Heart left ventricle (tissue), 16 donors: ENCODE measurements around the gene CHRNA1. TPM values are rescaled to one million over a fixed set of nuclear protein-coding genes. Genes with fewer than 3 reads are reported as not detected.

Source experiments
- ATAC-seq, 4 donors: fragments of 200-7000 bp; cut with Tn5 transposase; one replicate each; pipeline ENCODE4 v1.9.1; 2020 to 2022; ENCODE audit warnings: moderate library complexity in 4 of 4, mild to moderate bottlenecking in 3 of 4, moderate number of reproducible peaks in 1 of 4
- DNase-seq, 5 donors: peaks; one replicate each; pipeline ENCODE4 v3.0.0-alpha.2; 2020
- H3K27ac ChIP-seq, 12 donors: fragments of 200-600 bp; sonication (generic) in 4 of 12; one replicate each; pipeline versions ENCODE4 v1.5.0 to v1.8.0; 2016 to 2022; ENCODE audit warnings: mild to moderate bottlenecking in 2 of 12
- H3K27me3 ChIP-seq, 9 donors: fragments of 200-600 bp; sonication (generic) in 2 of 9; one replicate each; pipeline versions ENCODE4 v1.5.1 to v1.8.0; 2016 to 2022; ENCODE audit warnings: mild to moderate bottlenecking in 3 of 9
- H3K36me3 ChIP-seq, 9 donors: fragments of 200-600 bp; sonication (generic) in 2 of 9; one replicate each; pipeline versions ENCODE4 v1.5.0 to v1.8.0; 2018 to 2022; ENCODE audit warnings: mild to moderate bottlenecking in 2 of 9
- H3K4me1 ChIP-seq, 12 donors: fragments of 200-600 bp; sonication (generic) in 4 of 12; one replicate each; pipeline versions ENCODE4 v1.5.0 to v1.8.0; 2016 to 2022; ENCODE audit warnings: mild to moderate bottlenecking in 3 of 12
- H3K4me3 ChIP-seq, 12 donors: fragments of 200-600 bp; sonication (generic) in 4 of 12; one replicate each; pipeline versions ENCODE4 v1.5.0 to v1.8.0; 2017 to 2022; ENCODE audit warnings: mild to moderate bottlenecking in 9 of 12, moderate library complexity in 4 of 12
- H3K9me3 ChIP-seq, 12 donors: fragments of 200-600 bp; sonication (generic) in 4 of 12; one replicate each; pipeline versions ENCODE4 v1.5.0 to v1.8.0; 2016 to 2022; ENCODE audit warnings: mild to moderate bottlenecking in 1 of 12
- POLR2A ChIP-seq, 2 donors: fragments of 450-650 bp; IDR thresholded peaks; one replicate each; pipeline ENCODE4 v1.6.1; 2017; ENCODE audit warnings: antibody characterized with exemption in 2 of 2, mild to moderate bottlenecking in 2 of 2, moderate library complexity in 2 of 2
- WGBS, 4 donors: extraction: QIAGEN DNeasy Blood & Tissue Kit in 2 of 4; methylation state at CpG; one replicate each; pipeline versions ENCODE4 v1.1.5 to v1.1.7; 2013 to 2018; 5-methylcytosine and 5-hydroxymethylcytosine counted together
- intact Hi-C, 10 donors: fragments of 100-400 bp; cut with DNase I; formaldehyde crosslinking; loops; one replicate each; pipeline versions ENCODE4 v1.11.1 to v1.14.2; 2022
- polyA plus RNA-seq, 2 donors: library from polyadenylated mRNA; stranded (reverse); fragments of 200-250 nt; gene quantifications; one replicate each; pipeline ENCODE4 v1.2.3, GENCODE V29; 2013
- total RNA-seq, 9 donors: library from RNA; depleted of rRNA in 2 of 9; stranded (reverse); fragments of >200 nt in 2 of 9; fragmentation: NEBNext Ultra II Directional in 3 of 9; extraction: Animal tissue kit (Norgen Biotek cat#: 25700) in 3 of 9; gene quantifications; one replicate each; pipeline versions ENCODE4 v1.1.0 to v1.2.4, GENCODE V29; 2016 to 2023
- TF ChIP-seq, protein P1 (sequence below), 12 donors: fragments of 200-600 bp; sonication (generic) in 4 of 12; IDR thresholded peaks; one replicate each; pipeline versions ENCODE4 v1.5.0 to v1.8.0; 2018 to 2022; ENCODE audit warnings: antibody characterized with exemption in 12 of 12, mild to moderate bottlenecking in 5 of 12
- donor health status: ischemic (EF 13 %, LVEDD 7.1; RV severe dilation, severe dysfunction).
- donor health status: healthy with polysubstance abuse.
- donor health status: DM: no; HTN: yes; CAD: no.
- donor health status: DM: no; HTN: no; CAD: no.
- donor health status: ischemic (EF 25% LVEDD 6.9; RV normal size, moderate dysfunction).
- donor health status: ischemic (EF 25% LVEDD 5.7; RV mildly dilated, moderate dysfunction).
- donor health status: healthy.
- donor health status: DM: yes; HTN: yes; CAD: no.
- donor health status: ischemic (EF 35%, LVEDD 5.7; RV mildly dilated, moderate dysfunction).
- donor health status: nonischemic (EF 11% LVEDD 7.7; RV severe dilation, severe dysfunction).
- donor health status: DM: yes; HTN: yes; CAD: no.
- donor health status: PGD.
- donor health status: ischemic (EF 29% LVEDD 5.4; RV normal size, mild dysfunction).
- donor health status: nonischemic (EF 23%, LVEDD 6.1; RV moderate dilation, normal function).

CHRNA1 gene
- total and polyA plus RNA-seq, 11 donors, result 0.07 to 1.8 (median 0.86) TPM; not detected in 3

GRCh38 chr2:174796319-174796771, 32.1 kb upstream of the CHRNA1 start:
- no peak overlapping the region for H3K27ac ChIP-seq
- peaks cover 0 to 29% (median 12%) of the 10 kb centered on the region in 9 donors for H3K36me3 ChIP-seq
- H3K4me3 ChIP-seq, result no peak overlapping the region
- intact Hi-C loops, result no loop called here
- ATAC-seq, result no peak
- no peaks in the 10 kb centered on the region for H3K9me3 ChIP-seq
- no peak for DNase-seq
- H3K27me3 ChIP-seq, result no peaks in the 10 kb centered on the region
- no peak for TF ChIP-seq POLR2A (IDR thresholded peaks at IDR 0.05)
- TF ChIP-seq, protein P1, sequence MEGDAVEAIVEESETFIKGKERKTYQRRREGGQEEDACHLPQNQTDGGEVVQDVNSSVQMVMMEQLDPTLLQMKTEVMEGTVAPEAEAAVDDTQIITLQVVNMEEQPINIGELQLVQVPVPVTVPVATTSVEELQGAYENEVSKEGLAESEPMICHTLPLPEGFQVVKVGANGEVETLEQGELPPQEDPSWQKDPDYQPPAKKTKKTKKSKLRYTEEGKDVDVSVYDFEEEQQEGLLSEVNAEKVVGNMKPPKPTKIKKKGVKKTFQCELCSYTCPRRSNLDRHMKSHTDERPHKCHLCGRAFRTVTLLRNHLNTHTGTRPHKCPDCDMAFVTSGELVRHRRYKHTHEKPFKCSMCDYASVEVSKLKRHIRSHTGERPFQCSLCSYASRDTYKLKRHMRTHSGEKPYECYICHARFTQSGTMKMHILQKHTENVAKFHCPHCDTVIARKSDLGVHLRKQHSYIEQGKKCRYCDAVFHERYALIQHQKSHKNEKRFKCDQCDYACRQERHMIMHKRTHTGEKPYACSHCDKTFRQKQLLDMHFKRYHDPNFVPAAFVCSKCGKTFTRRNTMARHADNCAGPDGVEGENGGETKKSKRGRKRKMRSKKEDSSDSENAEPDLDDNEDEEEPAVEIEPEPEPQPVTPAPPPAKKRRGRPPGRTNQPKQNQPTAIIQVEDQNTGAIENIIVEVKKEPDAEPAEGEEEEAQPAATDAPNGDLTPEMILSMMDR (IDR thresholded peaks at IDR 0.05), result no peak
- H3K4me1 ChIP-seq, result no peaks in the 10 kb centered on the region

DNA sequence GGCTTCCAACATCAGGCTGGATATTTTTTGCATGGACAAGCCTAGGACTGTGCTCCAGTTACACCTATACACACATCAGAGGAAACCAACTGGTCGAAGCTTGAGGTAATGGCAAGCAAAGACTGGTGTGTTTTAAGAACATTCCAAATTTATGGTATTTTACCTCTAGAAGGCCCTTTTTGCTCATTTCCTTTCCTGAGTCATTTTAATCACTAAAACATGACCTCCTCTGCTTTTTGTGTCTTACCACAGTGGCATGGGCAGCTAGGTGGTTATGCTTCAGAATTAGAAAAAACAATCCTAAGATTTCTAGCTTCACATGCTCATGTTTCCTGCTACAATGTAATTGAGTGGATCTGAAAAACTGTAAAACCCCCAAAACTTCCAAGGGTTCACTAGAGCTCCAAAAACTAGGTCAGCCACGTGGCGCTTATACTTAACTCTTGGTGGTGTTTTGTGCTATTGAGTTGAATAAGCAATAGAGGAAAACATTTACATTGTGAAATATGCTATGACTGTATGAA, 30.6 kb upstream of the CHRNA1 start:
- no peaks in the 10 kb centered on the region for H3K9me3 ChIP-seq
- WGBS, 4 donors, result 83 to 90% (median 86%) methylated on average over 3 of the region's 3 CpGs
- H3K4me1 ChIP-seq, result no peaks in the 10 kb centered on the region
- TF ChIP-seq, protein P1 (IDR thresholded peaks at IDR 0.05), result no peak
- no peak for TF ChIP-seq POLR2A (IDR thresholded peaks at IDR 0.05)
- intact Hi-C loops, result no loop called here
- H3K36me3 ChIP-seq, result peaks cover 0 to 14% (median 8%) of the 10 kb centered on the region in 9 donors
- no peak overlapping the region for H3K4me3 ChIP-seq
- H3K27me3 ChIP-seq, result no peaks in the 10 kb centered on the region
- no peak for DNase-seq
- no peak overlapping the region for H3K27ac ChIP-seq
- ATAC-seq, result no peak

- whole genome bisulfite sequencing, 4 donors, result 84 to 90% (median 88%) methylated on average over 7 of the region's 7 CpGs
- intact Hi-C loops, result no loop called here
- H3K4me3 ChIP-seq, result no peak overlapping the region
These were observed 28.2 kb upstream of the CHRNA1 start for GRCh38 chr2:174792309-174793025.

GRCh38 chr2:174791746-174792280, 27.5 kb upstream of the CHRNA1 start:
- no peak overlapping the region for H3K27ac ChIP-seq
- no peak overlapping the region for H3K4me3 ChIP-seq
- no peaks in the 10 kb centered on the region for H3K27me3 ChIP-seq
- intact Hi-C loops, result no loop called here
- peaks cover 0 to 7% (median 0%) of the 10 kb centered on the region in 12 donors for H3K4me1 ChIP-seq
- ATAC-seq, result no peak
- TF ChIP-seq POLR2A (IDR thresholded peaks at IDR 0.05), result no peak
- TF ChIP-seq, protein P1 (IDR thresholded peaks at IDR 0.05), result no peak
- WGBS, 4 donors, result 79 to 85% (median 81%) methylated on average over 7 of the region's 7 CpGs
- no peak for DNase-seq
- no peaks in the 10 kb centered on the region for H3K36me3 ChIP-seq
- no peaks in the 10 kb centered on the region for H3K9me3 ChIP-seq

More at GRCh38 chr2:174792309-174793025, 28.2 kb upstream of the CHRNA1 start:
- TF ChIP-seq POLR2A (IDR thresholded peaks at IDR 0.05), result no peak
- TF ChIP-seq, protein P1 (IDR thresholded peaks at IDR 0.05), result no peak
- Histone ChIP-seq H3K36me3 (no peaks in the 10 kb centered on the region), H3K9me3 (no peaks in the 10 kb centered on the region), H3K27ac (no peak overlapping the region), H3K27me3 (no peaks in the 10 kb centered on the region), H3K4me1 (peaks cover 0 to 7% (median 0%) of the 10 kb centered on the region in 12 donors)
- ATAC-seq, result no peak
- DNase-seq, result no peak
